Skeletal muscle cell (primary cell): ENCODE results near the gene LZTFL1.
A peak's percentile ranks its signal among the peaks of the same experiment; 100 is the strongest.
"Not testable (repeated sequence)": the region's sequence is repeated elsewhere in the genome, so short reads cannot be mapped to it uniquely, and the experiment has no call there.

ENCODE experiments used
- DNase-seq: peaks from one replicate; pipeline ENCODE4 v3.0.0-alpha.2; 2010; ENCODE audit warnings: low read depth
- H3K4me3 ChIP-seq: 2 replicates; pipeline ENCODE4 v1.5.1; 2011; ENCODE audit warnings: low read depth, mild to moderate bottlenecking, control low read depth, low read length, moderate library complexity

The LZTFL1 gene

DNA sequence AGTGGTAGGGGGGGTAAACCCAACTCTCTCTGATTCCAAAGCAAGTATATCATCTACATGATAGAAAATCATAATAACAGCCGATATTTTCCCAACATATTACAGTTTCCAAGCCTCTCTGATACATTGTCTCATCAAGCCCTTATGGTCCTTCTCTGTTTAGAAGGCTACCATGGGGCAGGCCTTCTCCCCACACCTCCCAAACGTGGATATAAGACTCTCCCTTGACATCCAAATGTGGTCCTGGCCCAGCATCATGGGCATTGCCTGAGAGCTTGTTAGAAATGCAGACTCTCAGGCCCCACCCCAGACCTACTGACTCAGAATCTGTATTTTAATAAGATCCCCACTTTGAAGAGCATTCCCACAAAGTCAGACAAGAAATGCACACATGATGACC is 26.7 kb upstream of the LZTFL1 start:
- H3K4me3 ChIP-seq = no peak overlapping the region
- DNase-seq = no peak

DNA sequence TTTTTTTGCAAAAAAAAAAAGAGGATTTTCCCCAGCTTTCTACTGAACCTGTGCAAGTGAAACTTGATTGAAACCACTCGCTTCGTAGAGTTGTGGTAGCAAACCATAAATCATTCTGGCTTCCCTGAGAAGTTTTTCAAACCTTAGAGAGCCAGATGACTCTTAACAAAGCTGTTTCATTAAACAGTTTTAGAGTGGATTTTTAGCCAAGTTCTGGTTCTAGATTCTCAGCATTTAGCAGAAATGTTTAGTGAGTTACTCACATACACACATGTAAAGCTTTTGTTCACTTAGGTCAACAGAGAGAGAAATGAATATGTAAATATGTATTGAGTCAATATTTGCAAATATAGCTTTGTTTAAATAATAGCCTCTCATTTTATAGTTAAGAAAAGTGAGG is 26.3 kb upstream of the LZTFL1 start:
- DNase-seq = no peak
- no peak overlapping the region for H3K4me3 ChIP-seq

DNA sequence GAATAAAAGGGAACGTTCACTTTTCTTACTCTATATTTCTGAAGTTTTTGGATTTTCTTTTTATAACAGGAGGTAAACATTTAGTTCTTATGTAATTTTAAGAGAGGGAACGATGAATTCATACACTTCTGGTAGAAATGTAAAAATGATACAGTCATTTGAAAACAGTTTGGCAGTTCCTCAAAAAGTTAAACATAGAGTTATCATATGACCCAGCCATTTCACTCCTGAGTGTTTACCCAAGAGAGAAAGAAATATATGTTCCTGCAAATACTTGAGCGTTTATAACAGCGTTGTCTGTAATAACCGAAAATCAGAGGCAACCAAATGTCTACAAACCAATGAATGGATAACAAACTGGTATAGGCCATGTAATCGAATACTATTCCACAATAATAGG is 23.6 kb upstream of the LZTFL1 start:
- H3K4me3 ChIP-seq = no peak overlapping the region
- no peak for DNase-seq

DNA sequence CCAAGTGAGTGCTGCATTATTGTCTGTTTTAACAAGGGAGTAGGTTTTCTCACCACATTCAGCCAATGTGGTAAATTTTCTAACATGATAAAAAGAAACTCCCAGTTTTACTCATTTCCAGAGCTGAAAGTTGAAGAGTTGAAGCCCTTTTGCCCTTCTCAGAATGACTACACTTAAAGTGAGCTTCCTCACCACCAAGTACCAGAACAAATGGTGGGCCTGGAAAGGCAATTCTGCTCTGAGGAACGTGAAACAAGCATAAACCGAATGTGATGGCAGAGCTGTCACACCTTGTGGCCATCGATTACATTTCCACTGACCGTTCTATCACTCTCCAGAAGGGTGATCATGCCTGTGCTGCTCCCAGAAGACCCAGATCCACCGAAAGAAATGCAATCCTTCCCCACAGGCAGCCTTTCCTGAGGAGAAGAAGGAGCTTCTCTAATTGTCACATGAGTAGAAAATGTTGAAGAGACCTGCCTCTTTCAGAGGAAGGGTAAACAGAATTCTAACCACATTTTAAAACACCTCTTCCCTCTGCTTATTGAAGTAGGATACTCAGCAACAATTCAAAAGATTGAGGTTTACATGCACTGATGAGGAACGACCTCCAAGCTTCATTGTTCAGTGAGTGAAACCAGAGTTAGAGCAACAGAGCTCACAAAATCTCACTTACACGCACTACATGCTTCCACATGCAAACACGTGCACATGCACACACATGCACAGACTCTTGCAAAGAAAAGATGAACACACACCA is 23.0 kb upstream of the LZTFL1 start:
- no peak overlapping the region for H3K4me3 ChIP-seq
- no peak for DNase-seq

DNA sequence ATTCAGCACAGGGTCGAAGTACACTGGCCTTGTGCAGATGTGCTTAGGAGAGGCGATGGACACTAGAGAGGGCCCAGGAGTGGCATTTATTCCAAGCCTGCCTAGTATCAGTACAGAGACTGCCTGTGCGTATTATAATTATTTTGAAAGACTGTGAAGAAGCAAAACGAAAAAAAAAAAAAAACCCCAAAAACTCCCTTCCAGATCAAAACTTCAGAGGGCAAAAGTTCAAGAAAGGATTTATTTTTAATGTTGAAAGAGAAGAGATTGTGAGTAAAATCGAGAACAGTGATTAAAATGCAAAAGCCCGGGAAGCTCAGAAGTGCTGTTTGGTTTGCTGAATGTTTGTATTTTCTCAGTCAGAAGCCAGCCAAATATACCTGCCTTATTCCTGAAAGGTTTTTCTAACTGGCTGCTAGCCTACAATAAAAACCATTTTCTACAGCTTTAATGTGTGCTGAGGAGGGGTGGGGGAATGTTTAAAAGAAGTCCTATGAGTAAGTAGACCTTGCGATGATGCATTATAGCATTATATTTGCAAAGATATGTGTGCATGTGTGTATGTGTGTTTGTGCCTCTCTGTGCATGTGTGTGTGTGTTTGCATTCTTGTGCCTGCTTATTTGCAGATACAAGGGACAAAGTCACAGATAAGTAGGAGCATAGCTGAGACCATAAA is 19.3 kb upstream of the LZTFL1 start:
- no peak overlapping the region for H3K4me3 ChIP-seq
- DNase-seq = no peak

DNA sequence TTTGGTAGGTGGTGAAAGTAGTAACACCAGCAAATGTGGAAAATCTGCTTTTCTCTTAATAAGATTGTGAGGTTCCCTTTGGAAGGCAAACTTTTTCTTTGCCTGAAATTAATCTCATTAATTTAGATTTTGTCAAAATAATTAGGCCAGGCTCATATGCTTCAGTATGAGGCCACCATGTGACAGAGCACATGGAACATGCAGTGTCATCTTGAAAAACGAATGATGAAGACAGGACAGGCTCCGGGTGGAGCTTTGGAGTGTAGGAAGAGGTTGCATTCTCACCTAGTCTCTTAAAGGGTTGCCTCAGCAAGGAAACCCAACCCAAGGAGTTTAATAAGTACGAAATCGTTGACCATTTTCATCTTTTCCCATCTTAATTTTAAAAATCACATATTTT is 18.6 kb upstream of the LZTFL1 start:
- no peak for DNase-seq
- H3K4me3 ChIP-seq = no peak overlapping the region

DNA sequence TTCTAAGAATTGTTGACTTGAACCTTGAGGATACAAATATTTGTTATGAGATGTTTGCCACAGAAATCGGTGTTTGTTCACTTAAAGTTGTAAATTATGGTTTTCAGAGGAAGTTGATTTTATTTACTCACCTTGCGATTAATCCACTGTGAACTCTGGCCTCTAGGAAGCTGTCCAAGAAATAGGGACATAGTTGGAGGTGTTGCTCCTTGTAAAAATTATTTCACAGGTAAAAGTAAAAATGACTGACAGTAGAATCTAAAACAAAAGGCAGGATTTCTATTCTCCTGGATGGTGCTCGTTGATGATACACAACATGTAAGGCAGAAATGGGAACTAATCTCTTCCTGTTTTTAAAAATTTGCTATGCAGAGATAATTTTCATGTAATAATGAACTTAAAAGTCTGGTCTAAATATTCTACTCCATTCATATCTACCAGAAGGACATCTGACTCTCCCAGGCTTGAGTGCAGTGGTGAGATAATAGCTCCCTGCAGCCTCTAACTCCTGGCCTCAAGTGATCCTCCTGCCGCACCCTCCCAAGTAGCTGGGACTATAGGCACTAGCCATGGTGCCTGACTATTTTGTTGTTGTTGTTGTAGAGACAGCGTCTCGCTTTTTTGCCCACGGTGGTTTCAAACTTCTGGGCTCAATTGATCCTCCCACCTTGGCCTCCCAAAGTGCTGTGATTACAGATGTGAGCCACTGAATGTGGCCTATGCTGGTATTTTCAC is 17.1 kb upstream of the LZTFL1 start:
- DNase-seq = no peak
- H3K4me3 ChIP-seq = no peak overlapping the region

DNA sequence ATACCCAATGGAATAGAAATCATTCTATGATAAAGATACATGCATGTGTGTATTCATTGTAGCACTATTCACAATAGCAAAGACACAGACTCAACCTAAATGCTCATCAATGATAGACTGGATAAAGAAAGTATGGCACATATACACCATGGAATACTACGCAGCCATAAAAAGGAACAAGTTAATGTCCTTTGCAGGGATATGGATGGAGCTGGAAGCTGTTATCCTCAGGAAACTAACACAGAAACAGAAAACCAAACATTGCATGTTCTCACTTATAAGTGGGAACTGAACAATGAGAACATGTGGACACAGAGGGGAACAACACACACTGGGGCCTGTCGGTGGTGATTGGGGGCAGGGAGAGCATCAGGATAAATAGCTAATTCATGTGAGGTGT is 15.1 kb upstream of the LZTFL1 start:
- not testable (repeated sequence) for DNase-seq, H3K4me3 ChIP-seq

DNA sequence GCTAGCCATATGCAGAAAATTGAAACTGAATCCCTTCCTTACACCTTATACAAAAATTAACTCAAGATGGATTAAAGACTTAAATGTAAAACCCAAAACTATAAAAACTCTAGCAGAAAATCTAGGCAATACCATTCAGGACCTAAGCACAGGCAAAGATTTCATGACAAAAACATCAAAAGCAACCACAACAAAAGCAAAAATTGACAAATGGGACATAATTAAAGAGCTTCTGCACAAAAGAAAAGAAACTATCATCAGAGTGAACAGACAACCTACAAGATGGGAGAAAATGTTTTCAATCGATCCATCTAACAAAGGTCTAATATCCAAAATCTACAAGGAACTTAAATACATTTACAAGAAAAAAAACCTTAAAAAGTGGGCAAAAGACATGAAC is 14.4 kb upstream of the LZTFL1 start:
- not testable (repeated sequence) for DNase-seq

DNA sequence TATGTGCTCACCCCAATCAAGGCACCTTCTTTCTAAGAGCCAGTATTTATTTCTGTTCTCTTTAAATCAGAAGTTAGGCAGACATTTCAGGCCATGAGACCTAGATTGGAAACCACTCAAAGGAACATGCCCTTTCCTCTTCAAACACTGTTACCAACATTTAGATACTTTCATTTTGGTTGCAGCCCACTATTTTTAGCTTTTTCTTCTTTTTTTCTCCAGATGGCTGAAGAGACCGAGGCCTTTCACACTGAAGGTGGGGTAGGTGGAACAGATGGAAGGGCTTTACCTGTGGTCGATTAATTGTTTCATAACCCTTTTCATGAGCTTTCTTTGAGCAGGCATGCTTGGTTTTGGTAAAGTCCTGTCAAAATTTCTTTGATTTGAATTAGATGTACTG is 10.9 kb upstream of the LZTFL1 start:
- no peak for DNase-seq
- no peak overlapping the region for H3K4me3 ChIP-seq

More for the DNA sequence above, 14.4 kb upstream of the LZTFL1 start:
- not testable (repeated sequence) for H3K4me3 ChIP-seq

DNA sequence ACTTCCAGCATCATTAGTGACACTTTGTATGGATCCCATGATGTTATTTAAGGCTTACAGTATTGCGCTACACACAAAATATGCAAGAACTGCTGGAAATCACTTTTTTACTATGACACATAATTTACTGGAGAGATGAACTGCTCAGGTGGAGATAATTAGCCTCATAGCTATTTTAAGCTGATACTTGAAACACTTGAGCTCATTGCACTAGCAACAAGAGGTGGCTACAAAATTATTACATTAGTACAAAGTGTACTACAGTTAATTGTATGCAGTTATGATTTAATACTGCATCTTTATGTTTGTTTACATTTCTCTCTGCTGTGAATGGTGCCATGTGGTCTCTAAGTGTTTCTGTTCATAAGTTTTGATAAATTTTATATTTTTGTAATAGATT is 6.5 kb upstream of the LZTFL1 start:
- no peak overlapping the region for H3K4me3 ChIP-seq
- DNase-seq = no peak

DNA sequence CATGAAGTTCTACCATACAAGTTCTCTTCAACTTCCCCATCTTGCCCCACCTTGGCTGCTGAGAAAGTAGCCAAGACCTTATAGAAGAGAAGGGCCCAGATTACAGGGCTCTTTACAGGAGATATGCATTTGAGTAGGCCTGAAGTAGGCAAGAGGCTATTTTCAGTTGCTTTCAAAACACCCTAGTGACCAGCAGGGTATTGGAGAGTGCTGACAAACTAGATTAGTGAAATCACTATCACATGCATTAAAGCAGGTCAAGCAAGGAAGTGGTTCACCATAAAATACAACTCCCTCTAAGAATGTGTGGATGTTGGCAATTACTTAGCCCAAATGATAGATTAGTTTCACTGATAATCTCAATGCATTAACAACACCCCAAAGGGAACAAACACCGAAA is 2.7 kb upstream of the LZTFL1 start:
- DNase-seq = no peak
- no peak overlapping the region for H3K4me3 ChIP-seq

DNA sequence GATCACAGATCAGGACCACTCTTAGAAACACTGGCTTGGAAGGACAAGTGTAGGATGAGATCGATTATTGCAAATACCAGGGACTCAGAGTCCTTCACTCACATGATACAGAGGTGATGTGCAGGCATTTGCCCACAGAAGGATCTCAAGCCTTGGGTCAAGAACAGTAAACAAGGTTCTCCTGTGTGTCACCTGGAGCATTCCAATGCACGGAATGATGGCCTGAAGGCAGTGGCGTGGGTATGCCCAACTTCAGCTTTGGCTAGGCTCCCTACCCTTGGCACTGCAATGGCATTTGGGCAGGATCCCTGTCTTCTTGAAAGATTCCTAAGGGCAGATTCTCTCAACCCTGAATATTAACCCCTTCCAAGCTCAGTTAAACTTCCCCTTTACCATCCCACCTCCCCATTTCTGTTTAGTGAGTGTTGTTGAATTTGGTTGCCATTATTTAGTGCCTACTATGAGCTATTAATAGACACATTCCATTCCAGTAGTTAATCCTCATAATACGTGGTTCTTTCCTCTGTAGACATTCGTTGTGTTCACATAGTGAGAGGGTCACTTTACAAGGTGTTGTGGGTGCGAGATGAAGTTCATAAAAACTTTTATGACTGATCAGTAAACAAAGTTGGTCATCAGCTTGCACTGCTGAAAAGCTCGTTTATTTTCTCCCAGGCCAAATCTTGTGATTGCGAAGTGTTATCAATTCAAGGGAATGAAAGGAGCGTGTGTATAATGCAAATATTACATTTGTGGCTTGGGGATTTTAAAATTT is 1.1 kb upstream of the LZTFL1 start:
- no peak for DNase-seq
- no peak overlapping the region for H3K4me3 ChIP-seq

DNA sequence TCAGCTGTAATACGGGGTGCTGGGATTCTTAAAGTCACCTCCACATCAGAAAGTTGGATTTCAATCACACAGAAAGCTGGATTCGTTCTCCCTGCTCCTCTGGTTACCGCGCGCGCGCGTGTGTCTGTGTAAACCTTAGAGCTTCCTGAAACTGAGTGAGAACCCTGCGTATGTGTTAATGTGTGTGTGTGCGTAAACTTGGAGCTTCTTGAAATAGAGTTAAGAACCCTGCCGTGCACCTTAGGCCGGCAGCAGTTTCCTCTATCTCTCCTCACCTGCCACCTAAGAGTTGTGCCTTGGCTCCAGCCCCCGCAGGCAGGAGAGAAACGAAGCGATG is 531 bp downstream of the LZTFL1 start:
- H3K4me3 ChIP-seq = peak overlapping the region; percentile 95
- no peak for DNase-seq

DNA sequence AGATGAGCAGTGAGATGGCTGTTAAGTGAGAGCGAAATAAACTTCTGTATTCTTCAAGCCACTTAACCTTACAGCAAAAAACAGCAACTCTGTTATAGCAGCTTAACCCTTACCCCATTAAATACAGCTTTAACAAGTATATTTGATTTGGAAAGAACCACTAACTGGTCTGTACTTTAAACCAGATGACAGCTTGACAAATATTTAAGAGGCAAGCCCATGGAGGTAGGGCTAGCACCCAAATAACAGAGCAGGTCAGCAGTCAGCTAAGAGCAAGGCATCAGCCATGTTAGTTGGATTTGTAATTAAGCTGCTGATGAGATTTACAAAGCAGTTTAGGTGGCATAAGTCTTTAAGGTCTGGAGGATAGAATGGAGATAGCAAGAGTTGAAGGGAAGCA is 3.5 kb downstream of the LZTFL1 start:
- no peak overlapping the region for H3K4me3 ChIP-seq
- DNase-seq = no peak

DNA sequence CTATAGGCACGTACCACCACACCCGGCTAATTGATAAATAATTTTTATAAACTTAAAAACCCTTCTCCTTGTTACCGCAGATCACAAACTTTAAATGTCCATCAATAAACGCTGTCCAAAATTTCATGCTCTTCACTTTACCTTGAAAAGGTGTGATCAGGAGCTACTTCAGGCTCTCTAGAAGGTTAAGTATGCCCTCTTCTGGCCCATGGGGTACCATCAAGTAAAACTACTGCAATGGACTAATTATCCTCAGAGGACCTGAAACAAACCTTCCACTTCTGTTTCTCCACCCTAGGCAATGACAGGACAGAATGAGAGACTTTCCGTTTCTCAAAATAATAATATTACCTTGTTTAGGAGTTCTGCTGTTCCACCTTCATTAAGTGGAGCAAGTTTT is 9.2 kb downstream of the LZTFL1 start:
- no peak for DNase-seq

DNA sequence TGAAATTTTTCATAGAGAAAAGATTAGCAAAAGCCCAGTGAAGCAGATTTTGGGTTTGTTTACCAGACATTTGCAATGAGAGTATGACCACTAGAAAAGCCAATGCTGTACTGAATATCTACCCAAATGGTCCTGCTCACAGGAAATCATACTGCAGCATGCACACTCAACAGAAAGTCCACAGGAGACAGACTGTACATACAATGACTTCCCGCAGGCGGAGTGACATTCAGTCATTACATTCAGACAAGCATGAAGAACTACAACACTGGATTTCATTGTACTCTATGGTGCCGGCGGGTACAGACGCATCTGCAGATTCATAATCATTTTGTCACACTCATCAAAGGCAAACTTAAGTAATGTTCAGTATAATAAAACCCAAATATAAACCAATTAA is 11.8 kb downstream of the LZTFL1 start:
- DNase-seq = no peak

More for the DNA sequence above, 9.2 kb downstream of the LZTFL1 start:
- no peak overlapping the region for H3K4me3 ChIP-seq

DNA sequence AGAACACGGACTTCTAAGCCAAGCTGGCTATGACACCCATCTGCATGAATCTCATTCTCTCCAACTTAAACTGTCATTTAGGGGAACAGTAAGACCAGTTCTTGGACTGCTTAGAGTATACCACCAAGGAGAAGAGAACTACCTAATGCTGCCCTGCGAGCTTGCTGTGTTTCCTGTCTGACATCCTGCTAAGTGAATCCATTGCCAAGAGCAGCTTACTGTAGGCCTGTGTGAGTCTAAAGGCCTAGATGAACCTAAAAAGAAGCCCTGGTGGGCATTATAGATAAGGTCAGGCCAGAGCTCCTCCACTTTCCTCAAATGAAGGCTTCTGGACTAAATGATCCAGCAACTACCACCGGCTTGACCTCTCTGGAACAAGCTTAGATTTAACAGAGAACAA is 15.0 kb downstream of the LZTFL1 start:
- DNase-seq = no peak
- no peak overlapping the region for H3K4me3 ChIP-seq

More for the DNA sequence above, 11.8 kb downstream of the LZTFL1 start:
- no peak overlapping the region for H3K4me3 ChIP-seq

DNA sequence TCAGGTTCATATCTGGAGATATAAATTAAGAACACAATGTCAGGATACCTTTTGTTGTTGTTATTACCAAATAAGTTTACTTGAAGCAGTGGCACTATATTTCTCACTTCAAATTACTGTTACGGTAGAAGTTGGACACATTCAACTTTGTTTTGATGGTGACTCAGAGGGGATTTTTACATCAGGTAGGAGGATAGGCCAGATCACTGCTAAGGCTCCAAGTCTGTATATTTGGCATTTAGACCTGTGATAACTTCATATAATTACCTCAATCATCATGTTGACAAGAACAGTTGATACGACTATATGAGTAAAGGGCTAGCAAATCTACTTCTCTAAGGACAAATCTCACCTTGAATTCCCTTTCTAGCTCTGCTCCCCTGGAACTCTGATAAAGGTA is 15.6 kb downstream of the LZTFL1 start:
- H3K4me3 ChIP-seq = no peak overlapping the region
- no peak for DNase-seq

DNA sequence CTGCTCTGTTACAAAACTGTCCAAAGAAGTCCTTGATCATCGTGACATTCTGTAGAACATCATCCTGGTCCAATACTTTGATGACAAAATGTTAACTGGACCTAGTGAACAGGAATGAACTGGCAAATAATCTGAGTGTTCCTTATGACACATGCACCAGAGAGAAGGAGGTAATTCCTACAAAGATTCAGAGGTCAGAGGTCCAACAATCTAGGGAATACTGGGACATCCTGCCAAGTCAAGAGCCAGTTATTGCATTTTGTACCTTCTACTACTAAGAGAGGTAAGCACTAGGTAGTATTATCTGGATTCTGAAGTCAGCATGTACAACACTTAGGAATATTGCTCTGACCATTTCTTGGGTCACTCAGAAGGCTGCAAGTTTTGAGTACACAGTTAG is 20.8 kb downstream of the LZTFL1 start:
- no peak overlapping the region for H3K4me3 ChIP-seq
- DNase-seq = no peak
